OCI-LY1 (cell line): ENCODE results near the gene SLC22A23.

ENCODE experiments used
- EZH2 ChIP-seq: fragments of 200-600 bp; sonication (generic), shearing (Covaris generic); IDR thresholded peaks from 2 replicates; pipeline ENCODE4 v1.8.0; 2017; ENCODE audit warnings: borderline replicate concordance, mixed run types, mild to moderate bottlenecking, antibody characterized with exemption, low read length, moderate library complexity, mixed read lengths
- TF ChIP-seq, protein P1 (sequence below): fragments of 200-600 bp; sonication (generic), shearing (Covaris generic); IDR thresholded peaks from 2 replicates; pipeline ENCODE4 v1.5.1; 2017; ENCODE audit warnings: mild to moderate bottlenecking, antibody characterized with exemption, low read length, moderate library complexity, mixed read lengths

DNA sequence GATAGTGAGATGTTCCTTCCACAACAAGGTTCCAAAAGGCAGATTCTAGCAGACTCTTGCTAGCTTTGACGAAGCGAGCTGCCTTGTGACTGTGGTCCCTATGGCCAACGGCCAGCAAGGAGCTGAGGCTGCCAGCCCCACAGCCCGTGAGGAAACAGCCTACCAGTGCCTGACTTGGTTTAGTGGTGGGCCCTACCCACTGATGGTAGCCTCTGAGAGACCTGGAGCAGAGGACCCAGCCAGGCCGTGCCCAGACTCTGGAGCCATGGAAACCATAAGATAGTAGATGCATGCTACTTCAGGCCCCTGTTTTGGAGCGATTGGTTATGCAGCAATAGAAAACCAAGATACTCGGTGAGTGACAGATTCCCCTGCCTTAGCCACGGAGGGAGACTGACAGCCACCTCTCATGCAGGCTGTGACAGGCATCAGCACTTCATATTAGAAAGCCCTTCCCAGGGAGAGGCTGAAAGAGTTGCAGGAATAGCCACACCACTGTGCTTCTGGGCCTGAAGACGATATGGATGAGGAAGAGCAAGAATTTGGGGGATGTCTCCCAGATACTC, 178.9 kb downstream of the SLC22A23 start:
- TF ChIP-seq, protein P1, sequence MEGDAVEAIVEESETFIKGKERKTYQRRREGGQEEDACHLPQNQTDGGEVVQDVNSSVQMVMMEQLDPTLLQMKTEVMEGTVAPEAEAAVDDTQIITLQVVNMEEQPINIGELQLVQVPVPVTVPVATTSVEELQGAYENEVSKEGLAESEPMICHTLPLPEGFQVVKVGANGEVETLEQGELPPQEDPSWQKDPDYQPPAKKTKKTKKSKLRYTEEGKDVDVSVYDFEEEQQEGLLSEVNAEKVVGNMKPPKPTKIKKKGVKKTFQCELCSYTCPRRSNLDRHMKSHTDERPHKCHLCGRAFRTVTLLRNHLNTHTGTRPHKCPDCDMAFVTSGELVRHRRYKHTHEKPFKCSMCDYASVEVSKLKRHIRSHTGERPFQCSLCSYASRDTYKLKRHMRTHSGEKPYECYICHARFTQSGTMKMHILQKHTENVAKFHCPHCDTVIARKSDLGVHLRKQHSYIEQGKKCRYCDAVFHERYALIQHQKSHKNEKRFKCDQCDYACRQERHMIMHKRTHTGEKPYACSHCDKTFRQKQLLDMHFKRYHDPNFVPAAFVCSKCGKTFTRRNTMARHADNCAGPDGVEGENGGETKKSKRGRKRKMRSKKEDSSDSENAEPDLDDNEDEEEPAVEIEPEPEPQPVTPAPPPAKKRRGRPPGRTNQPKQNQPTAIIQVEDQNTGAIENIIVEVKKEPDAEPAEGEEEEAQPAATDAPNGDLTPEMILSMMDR = no peak
- TF ChIP-seq EZH2 = no peak
